Endothelial cell of umbilical vein (primary cell): ENCODE data around the gene MYOM3. TPM values are rescaled to one million over a fixed set of nuclear protein-coding genes. Genes with fewer than 3 reads are reported as not detected.
A peak's percentile ranks its signal among the peaks of the same experiment; 100 is the strongest.

Experiments
- BruUV-seq: library from RNA; stranded (reverse); fragments of 400-500 nt; replicated peaks from 2 replicates; lab custom pipeline; 2021; lab: Mats Ljungman, UMichigan
- CTCF ChIA-PET: fragments of 300-600, 350-600 bp; sonication (Branson Sonifier 250); formaldehyde crosslinking; loops from one replicate; lab custom pipeline; 2021; ENCODE audit warnings: antibody characterized with exemption, inconsistent platforms; lab: Charles Lee
- POLR2A ChIA-PET: fragments of 300-600, 350-600 bp; sonication (Branson Sonifier 250); formaldehyde crosslinking; loops from one replicate; lab custom pipeline; 2021; ENCODE audit warnings: antibody characterized with exemption, inconsistent platforms; lab: Charles Lee
- DNase-seq: peaks from one replicate; pipeline ENCODE4 v3.0.0-alpha.2; 2011; ENCODE audit warnings: low read depth, low spot score
- FAIRE-seq: peaks from 2 replicates; lab custom pipeline; 2011; peaks lifted over from hg19 to GRCh38; lab: Jason Lieb, UNC
- H2AFZ ChIP-seq: 2 replicates; pipeline ENCODE4 v1.6.0; 2012; ENCODE audit warnings: low read depth, low read length, control low read depth, inconsistent platforms
- H3K27ac ChIP-seq: 2 replicates; pipeline ENCODE4 v1.5.1; 2011; ENCODE audit warnings: low read depth, mild to moderate bottlenecking, control low read depth, low read length, moderate library complexity; ENCODE audit not compliant: insufficient read depth
- H3K27me3 ChIP-seq, 2 experiments: 2 replicates each; pipeline versions ENCODE4 v1.6.0 to v1.6.1; 2011; ENCODE audit warnings: low read length in 2 of 2, mixed read lengths in 1 of 2; ENCODE audit not compliant: control insufficient read depth in 2 of 2, insufficient read depth in 2 of 2
- H3K36me3 ChIP-seq, 2 experiments: 2 replicates in 1 of 2; 3 replicates in 1 of 2; pipeline ENCODE4 v1.5.1; 2011; ENCODE audit warnings: low read length in 2 of 2, mild to moderate bottlenecking in 1 of 2, moderate library complexity in 1 of 2; ENCODE audit not compliant: control insufficient read depth in 2 of 2, insufficient read depth in 2 of 2; ENCODE audit errors: extremely low read depth in 1 of 2
- H3K4me1 ChIP-seq: 3 replicates; pipeline ENCODE4 v1.5.1; 2011; ENCODE audit warnings: mild to moderate bottlenecking, low read length; ENCODE audit not compliant: control insufficient read depth, insufficient read depth; ENCODE audit errors: extremely low read depth
- H3K4me2 ChIP-seq: 2 replicates; pipeline ENCODE4 v1.6.1; 2011; ENCODE audit warnings: low read length, control low read depth, mixed read lengths; ENCODE audit not compliant: insufficient read depth
- H3K4me3 ChIP-seq, 3 experiments: fragments of 200-600 bp in 1 of 3; sonication (generic), shearing (Covaris generic) in 1 of 3; replicated peaks in 1 of 3; 2 replicates each; pipeline ENCODE4 v1.5.1; 2011 to 2016; ENCODE audit warnings: control low read depth in 3 of 3, low read length in 3 of 3, mild to moderate bottlenecking in 2 of 3, inconsistent platforms in 1 of 3, low read depth in 1 of 3, moderate library complexity in 1 of 3; ENCODE audit not compliant: insufficient read depth in 1 of 3
- H3K79me2 ChIP-seq: 2 replicates; pipeline ENCODE4 v1.6.0; 2012; ENCODE audit warnings: low read length, inconsistent platforms; ENCODE audit not compliant: control insufficient read depth, insufficient read depth
- H3K9ac ChIP-seq: replicated peaks from 2 replicates; pipeline ENCODE3; 2011; ENCODE audit warnings: low read length, control low read depth; ENCODE audit not compliant: insufficient read depth; ENCODE audit errors: extremely low read depth
- H3K9me1 ChIP-seq: replicated peaks from 3 replicates; pipeline ENCODE4 v1.6.0; 2011; ENCODE audit warnings: mild to moderate bottlenecking, low read length; ENCODE audit not compliant: control insufficient read depth, insufficient read depth; ENCODE audit errors: extremely low read depth
- H3K9me3 ChIP-seq: replicated peaks from 2 replicates; pipeline ENCODE4 v1.5.1; 2012; ENCODE audit warnings: low read length, inconsistent platforms; ENCODE audit not compliant: control insufficient read depth, insufficient read depth
- H4K20me1 ChIP-seq: replicated peaks from 2 replicates; pipeline ENCODE3; 2011; ENCODE audit warnings: mild to moderate bottlenecking, low read length; ENCODE audit not compliant: control insufficient read depth, insufficient read depth; ENCODE audit errors: extremely low read depth
- EZH2 ChIP-seq: IDR thresholded peaks from 2 replicates; pipeline ENCODE4 v1.6.1; 2012; ENCODE audit warnings: borderline replicate concordance, low read depth, mild to moderate bottlenecking, moderate library complexity, low read length, inconsistent platforms; ENCODE audit not compliant: severe bottlenecking
- FOS ChIP-seq: IDR thresholded peaks from 2 replicates; pipeline ENCODE4 v1.6.1; 2011; ENCODE audit warnings: mild to moderate bottlenecking, low read length, moderate library complexity, borderline replicate concordance; ENCODE audit not compliant: insufficient read depth
- GATA2 ChIP-seq: IDR thresholded peaks from 2 replicates; pipeline ENCODE4 v1.7.0; 2011; ENCODE audit warnings: low read depth, mild to moderate bottlenecking, moderate library complexity, mixed read lengths, low read length; ENCODE audit not compliant: insufficient read length, insufficient read depth
- JUN ChIP-seq: IDR thresholded peaks from 2 replicates; pipeline ENCODE4 v1.6.1; 2011; ENCODE audit warnings: borderline replicate concordance, low read depth; ENCODE audit not compliant: insufficient read length, insufficient read depth
- MYC ChIP-seq: IDR thresholded peaks from one replicate; pipeline ENCODE4 v1.6.1; 2011; ENCODE audit warnings: mild to moderate bottlenecking, low read depth, low read length
- POLR2A ChIP-seq: IDR thresholded peaks from 2 replicates; pipeline ENCODE4 v1.6.1; 2012; ENCODE audit warnings: low read depth, mild to moderate bottlenecking, control low read depth, low read length
- POLR2AphosphoS5 ChIP-seq: IDR thresholded peaks from 2 replicates; pipeline ENCODE4 v1.6.1; 2012; ENCODE audit warnings: low read depth, mild to moderate bottlenecking, control low read depth, low read length, moderate library complexity; ENCODE audit not compliant: insufficient read depth
- dilution Hi-C: fragments of 300-500 bp; cut with MboI; formaldehyde crosslinking; loops from one replicate; pipeline ENCODE4 v1.15.0; 2019; ENCODE audit warnings: low sequenced_read_pairs; ENCODE audit not compliant: extremely low pct_ligation_motif_present
- intact Hi-C: fragments of 100-400 bp; cut with micrococcal nuclease; formaldehyde crosslinking; loops from one replicate; pipeline ENCODE4 v1.10.0; 2022
- polyA plus RNA-seq, 4 experiments: library from polyadenylated mRNA; depleted of rRNA in 3 of 4; stranded (reverse) in 3 of 4; unstranded in 1 of 4; fragments of >200 nt; gene quantifications; 2 replicates each; pipeline versions ENCODE4 v1.2.1 to v1.2.3, GENCODE V29; 2011 to 2012; ENCODE audit warnings: missing spikeins in 1 of 4
- total RNA-seq: library from RNA; stranded (reverse); gene quantifications from 2 replicates; pipeline ENCODE4 v1.2.3, GENCODE V29; 2021
- TF ChIP-seq, protein P1 (sequence below): IDR thresholded peaks from 2 replicates; pipeline ENCODE4 v1.6.1; 2011; ENCODE audit not compliant: insufficient read depth, insufficient read length
- TF ChIP-seq, protein P2 (sequence below), 2 donors: IDR thresholded peaks; 1 replicate in 1 of 2; 2 replicates in 1 of 2; pipeline ENCODE4 v1.5.1; 2011; ENCODE audit warnings: low read length in 2 of 2, mild to moderate bottlenecking in 2 of 2, moderate library complexity in 2 of 2, control low read depth in 1 of 2, inconsistent platforms in 1 of 2, low read depth in 1 of 2; ENCODE audit not compliant: insufficient read depth in 1 of 2; ENCODE audit errors: extremely low read depth in 1 of 2

The MYOM3 gene
- total and polyA plus RNA-seq, 2 donors (not counting 3 experiments of a cell fraction or from before 2014, with no cell fraction given), result 0.11 to 0.40 TPM

DNA sequence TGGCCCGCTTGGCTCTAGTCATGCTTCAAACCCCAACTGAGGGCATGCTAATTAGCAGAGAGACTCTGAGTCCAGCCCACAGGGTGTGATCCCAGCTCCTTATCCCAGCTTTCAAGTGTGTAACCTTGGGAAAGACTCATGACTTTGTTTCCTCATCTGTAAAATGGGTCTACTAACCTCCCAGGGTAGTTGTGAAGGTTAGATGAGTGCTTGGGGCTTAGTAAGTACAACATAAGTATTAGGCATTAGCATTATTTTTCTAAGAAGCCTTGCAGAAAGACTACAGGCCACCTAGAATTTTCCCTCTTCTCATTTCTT is 2.8 kb downstream of the MYOM3 start:
- dilution Hi-C loops (no loop called here), intact Hi-C loops (no loop called here)
- Histone ChIP-seq H3K4me3 (no peak overlapping the region), H3K27me3 (peaks cover 0 to 2% of the 10 kb centered on the region in 2 experiments), H3K27ac (peak overlapping the region; percentile 53), H3K9me1 (no peaks in the 10 kb centered on the region), H2AFZ (peak overlapping the region; percentile 91), H3K79me2 (no peaks in the 10 kb centered on the region), H3K4me2 (no peak overlapping the region), H3K9me3 (no peaks in the 10 kb centered on the region), H3K36me3 (no peaks in the 10 kb centered on the region), H4K20me1 (no peaks in the 10 kb centered on the region), H3K4me1 (peaks cover 25% of the 10 kb centered on the region), H3K9ac (no peak overlapping the region)
- ChIA-PET POLR2A (interaction anchor here (0.9 kb wide), 1 partner anchor 38 kb away, joined by 3 read pairs; no protein-coding TSS in a partner anchor), CTCF (interaction anchor here (0.9 to 1.5 kb wide), 3 partner anchors 9 to 38 kb away, joined by 4 read pairs; no protein-coding TSS in a partner anchor)
- DNase-seq (no peak), FAIRE-seq (no peak)
- no TSS peak for BruUV-seq
- TF ChIP-seq, protein P1, sequence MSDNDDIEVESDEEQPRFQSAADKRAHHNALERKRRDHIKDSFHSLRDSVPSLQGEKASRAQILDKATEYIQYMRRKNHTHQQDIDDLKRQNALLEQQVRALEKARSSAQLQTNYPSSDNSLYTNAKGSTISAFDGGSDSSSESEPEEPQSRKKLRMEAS, result no peak
- no peak for TF ChIP-seq POLR2A
- TF ChIP-seq EZH2, result no peak
- no peak for TF ChIP-seq FOS

DNA sequence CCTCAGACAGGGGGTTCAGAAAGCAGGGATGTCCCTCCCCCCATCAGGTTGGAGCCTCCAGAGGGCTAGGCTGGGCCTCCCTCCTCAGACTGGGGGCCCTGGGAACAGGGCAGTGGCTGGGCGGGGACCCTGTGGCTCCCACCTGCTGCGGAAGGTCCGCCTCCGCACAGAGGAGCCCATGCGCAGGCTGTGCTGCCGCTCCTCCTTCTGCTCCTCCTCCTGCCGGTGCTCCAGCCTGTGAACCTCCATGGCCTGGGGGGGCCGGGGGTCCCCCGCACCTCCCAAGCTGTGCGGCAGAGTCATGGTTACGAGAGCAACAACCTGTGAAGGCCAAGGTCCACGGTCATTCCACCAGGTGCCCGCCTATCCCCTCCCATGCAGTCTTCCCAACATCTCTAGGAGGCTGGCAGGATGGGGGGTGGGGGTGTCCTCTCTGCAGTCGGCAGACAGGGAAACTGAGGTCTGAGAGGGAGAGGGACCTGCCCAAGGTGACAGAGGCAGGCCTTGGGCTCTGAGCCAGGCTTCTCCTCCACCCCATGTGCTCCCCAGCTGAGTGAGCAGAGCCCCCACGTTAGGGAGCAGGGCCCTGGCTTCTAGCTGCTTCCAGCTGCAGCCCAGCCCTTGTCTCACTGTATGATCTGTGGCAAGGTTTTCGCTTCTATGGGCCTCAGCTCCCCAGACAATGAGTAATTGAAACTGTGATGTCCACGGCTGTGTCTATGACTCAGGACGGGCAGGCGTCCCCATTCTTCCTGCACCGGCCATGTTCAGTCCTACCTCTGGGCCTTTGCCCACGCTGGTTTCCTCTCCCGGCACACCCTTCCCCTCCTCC is 3.4 kb downstream of the MYOM3 start:
- peak; percentile 87 for FAIRE-seq

More for the DNA sequence above, 3.4 kb downstream of the MYOM3 start:
- H3K4me2 ChIP-seq, result no peak overlapping the region
- ChIA-PET POLR2A (interaction anchor here (0.9 kb wide), 1 partner anchor 37 kb away, joined by 3 read pairs; no protein-coding TSS in a partner anchor), CTCF (interaction anchor here (0.9 to 1.5 kb wide), 3 partner anchors 8 to 38 kb away, joined by 4 read pairs; no protein-coding TSS in a partner anchor)
- H3K9me3 ChIP-seq, result no peaks in the 10 kb centered on the region
- TF ChIP-seq FOS (peak; percentile 80), POLR2AphosphoS5 (no peak), MYC (no peak), GATA2 (peak; percentile 46), JUN (peak; percentile 9)
- TF ChIP-seq, protein P2, sequence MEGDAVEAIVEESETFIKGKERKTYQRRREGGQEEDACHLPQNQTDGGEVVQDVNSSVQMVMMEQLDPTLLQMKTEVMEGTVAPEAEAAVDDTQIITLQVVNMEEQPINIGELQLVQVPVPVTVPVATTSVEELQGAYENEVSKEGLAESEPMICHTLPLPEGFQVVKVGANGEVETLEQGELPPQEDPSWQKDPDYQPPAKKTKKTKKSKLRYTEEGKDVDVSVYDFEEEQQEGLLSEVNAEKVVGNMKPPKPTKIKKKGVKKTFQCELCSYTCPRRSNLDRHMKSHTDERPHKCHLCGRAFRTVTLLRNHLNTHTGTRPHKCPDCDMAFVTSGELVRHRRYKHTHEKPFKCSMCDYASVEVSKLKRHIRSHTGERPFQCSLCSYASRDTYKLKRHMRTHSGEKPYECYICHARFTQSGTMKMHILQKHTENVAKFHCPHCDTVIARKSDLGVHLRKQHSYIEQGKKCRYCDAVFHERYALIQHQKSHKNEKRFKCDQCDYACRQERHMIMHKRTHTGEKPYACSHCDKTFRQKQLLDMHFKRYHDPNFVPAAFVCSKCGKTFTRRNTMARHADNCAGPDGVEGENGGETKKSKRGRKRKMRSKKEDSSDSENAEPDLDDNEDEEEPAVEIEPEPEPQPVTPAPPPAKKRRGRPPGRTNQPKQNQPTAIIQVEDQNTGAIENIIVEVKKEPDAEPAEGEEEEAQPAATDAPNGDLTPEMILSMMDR (IDR thresholded peaks at IDR 0.05; ENCODE audit: extremely low read depth in 1 of 2, insufficient read depth in 1 of 2, low read depth in 1 of 2, low read length in 2 of 2), result no peak
- TF ChIP-seq, protein P1, result no peak
- intact Hi-C loops (no loop called here), dilution Hi-C loops (no loop called here)
- H4K20me1 ChIP-seq, result no peaks in the 10 kb centered on the region
- peaks cover 25% of the 10 kb centered on the region for H3K4me1 ChIP-seq
- no peak overlapping the region for H3K4me3 ChIP-seq
- H2AFZ ChIP-seq, result peak overlapping the region; percentile 91
- H3K9me1 ChIP-seq, result no peaks in the 10 kb centered on the region
- peak overlapping the region; percentile 2 for H3K9ac ChIP-seq
- no peaks in the 10 kb centered on the region for H3K27me3 ChIP-seq
- DNase-seq, result peak; percentile 68
- BruUV-seq, result no TSS peak
- no peaks in the 10 kb centered on the region for H3K36me3 ChIP-seq
- H3K27ac ChIP-seq, result peak overlapping the region; percentile 53
- H3K79me2 ChIP-seq, result no peaks in the 10 kb centered on the region
